HS-27A (cell line): ENCODE results near the gene TMEM184B.

ENCODE experiments used
- DNase-seq: peaks from one replicate; pipeline ENCODE4 v3.0.0-alpha.2; 2012; ENCODE audit warnings: low read depth, missing footprints

Gene TMEM184B

GRCh38 chr22:38276166-38276565 is 3.4 kb upstream of the TMEM184B start:
- DNase-seq, result no peak

GRCh38 chr22:38273135-38273826 is 471 bp upstream of the TMEM184B start:
- DNase-seq, result no peak

GRCh38 chr22:38271927-38272372 is 860 bp downstream of the TMEM184B start:
- DNase-seq, result no peak

- no peak for DNase-seq
Observed at GRCh38 chr22:38271101-38271500, 1.7 kb downstream of the TMEM184B start.

- DNase-seq, result no peak
Observed at GRCh38 chr22:38270091-38270992, 2.5 kb downstream of the TMEM184B start.

GRCh38 chr22:38269466-38269865 is 3.3 kb downstream of the TMEM184B start:
- no peak for DNase-seq

- no peak for DNase-seq
Observed at GRCh38 chr22:38267086-38267485, 5.7 kb downstream of the TMEM184B start.

- no peak for DNase-seq
Observed at GRCh38 chr22:38266120-38266519, 6.7 kb downstream of the TMEM184B start.

GRCh38 chr22:38264322-38264843 is 8.4 kb downstream of the TMEM184B start:
- DNase-seq, result no peak

GRCh38 chr22:38262051-38262795 is 10.6 kb downstream of the TMEM184B start:
- no peak for DNase-seq

GRCh38 chr22:38260761-38261681 is 11.8 kb downstream of the TMEM184B start:
- no peak for DNase-seq

- DNase-seq, result no peak
Observed at GRCh38 chr22:38259370-38259769, 13.4 kb downstream of the TMEM184B start.

- no peak for DNase-seq
Observed at GRCh38 chr22:38258895-38259294, 13.9 kb downstream of the TMEM184B start.

GRCh38 chr22:38257650-38258250 is 15.1 kb downstream of the TMEM184B start:
- no peak for DNase-seq

- DNase-seq, result no peak
Observed at GRCh38 chr22:38257181-38257580, 15.6 kb downstream of the TMEM184B start.

GRCh38 chr22:38255697-38256096 is 17.1 kb downstream of the TMEM184B start:
- no peak for DNase-seq

- no peak for DNase-seq
Observed at GRCh38 chr22:38251341-38251692, 21.5 kb downstream of the TMEM184B start.

GRCh38 chr22:38250643-38251340 is 22.0 kb downstream of the TMEM184B start:
- no peak for DNase-seq

GRCh38 chr22:38249803-38250642 is 22.8 kb downstream of the TMEM184B start:
- DNase-seq, result no peak
